ENCODE measurements around the gene KLF17. TPM values are rescaled to one million over a fixed set of nuclear protein-coding genes. Genes with fewer than 3 reads are reported as not detected.

The KLF17 gene
- total and polyA plus RNA-seq, 4 donors: not detected

GRCh38 chr1:44072204-44072603 lies 46.4 kb upstream of the KLF17 start:
- TF ChIP-seq RAD21 (IDR thresholded peaks at IDR 0.05) (no peak), EGR1 (IDR thresholded peaks at IDR 0.05; ENCODE audit: low read depth in 2 of 2) (no peak), FOXA2 (IDR thresholded peaks at IDR 0.05) (no peak), CTCF (IDR thresholded peaks at IDR 0.05; ENCODE audit: low read depth, low read length, missing input control) (no peak), YY1 (IDR thresholded peaks at IDR 0.05) (no peak), HNF4G (IDR thresholded peaks at IDR 0.05) (no peak), MAX (IDR thresholded peaks at IDR 0.05) (no peak), HNF4A (conservative IDR thresholded peaks at IDR 0.05) (no peak)
- TF ChIP-seq, protein P1, sequence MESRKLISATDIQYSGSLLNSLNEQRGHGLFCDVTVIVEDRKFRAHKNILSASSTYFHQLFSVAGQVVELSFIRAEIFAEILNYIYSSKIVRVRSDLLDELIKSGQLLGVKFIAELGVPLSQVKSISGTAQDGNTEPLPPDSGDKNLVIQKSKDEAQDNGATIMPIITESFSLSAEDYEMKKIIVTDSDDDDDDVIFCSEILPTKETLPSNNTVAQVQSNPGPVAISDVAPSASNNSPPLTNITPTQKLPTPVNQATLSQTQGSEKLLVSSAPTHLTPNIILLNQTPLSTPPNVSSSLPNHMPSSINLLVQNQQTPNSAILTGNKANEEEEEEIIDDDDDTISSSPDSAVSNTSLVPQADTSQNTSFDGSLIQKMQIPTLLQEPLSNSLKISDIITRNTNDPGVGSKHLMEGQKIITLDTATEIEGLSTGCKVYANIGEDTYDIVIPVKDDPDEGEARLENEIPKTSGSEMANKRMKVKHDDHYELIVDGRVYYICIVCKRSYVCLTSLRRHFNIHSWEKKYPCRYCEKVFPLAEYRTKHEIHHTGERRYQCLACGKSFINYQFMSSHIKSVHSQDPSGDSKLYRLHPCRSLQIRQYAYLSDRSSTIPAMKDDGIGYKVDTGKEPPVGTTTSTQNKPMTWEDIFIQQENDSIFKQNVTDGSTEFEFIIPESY (IDR thresholded peaks at IDR 0.05): no peak
- H3K27me3 ChIP-seq (ENCODE audit: control insufficient read depth in 4 of 4, insufficient read depth in 4 of 4, low read length in 3 of 4): no peaks in the 10 kb centered on the region
- H3K9ac ChIP-seq (ENCODE audit: low read depth in 1 of 2, low read length in 2 of 2): no peak overlapping the region
- H3K36me3 ChIP-seq (ENCODE audit: control insufficient read depth in 4 of 4, insufficient read depth in 3 of 4, low read depth in 1 of 4, low read length in 3 of 4): no peaks in the 10 kb centered on the region
- DNase-seq (ENCODE audit: low spot score): no peak
- H3K27ac ChIP-seq (ENCODE audit: low read depth in 1 of 2, low read length in 2 of 2): no peak overlapping the region
- H3K4me1 ChIP-seq (ENCODE audit: control insufficient read depth in 4 of 4, insufficient read depth in 4 of 4, low read length in 3 of 4): peaks cover 4 to 24% (median 19%) of the 10 kb centered on the region in 4 donors
- no peak overlapping the region for H3K4me3 ChIP-seq (ENCODE audit: low read depth in 1 of 3, low read length in 3 of 3)
- H3K9me3 ChIP-seq (ENCODE audit: control insufficient read depth in 4 of 4, low read length in 3 of 4): no peaks in the 10 kb centered on the region

DNA sequence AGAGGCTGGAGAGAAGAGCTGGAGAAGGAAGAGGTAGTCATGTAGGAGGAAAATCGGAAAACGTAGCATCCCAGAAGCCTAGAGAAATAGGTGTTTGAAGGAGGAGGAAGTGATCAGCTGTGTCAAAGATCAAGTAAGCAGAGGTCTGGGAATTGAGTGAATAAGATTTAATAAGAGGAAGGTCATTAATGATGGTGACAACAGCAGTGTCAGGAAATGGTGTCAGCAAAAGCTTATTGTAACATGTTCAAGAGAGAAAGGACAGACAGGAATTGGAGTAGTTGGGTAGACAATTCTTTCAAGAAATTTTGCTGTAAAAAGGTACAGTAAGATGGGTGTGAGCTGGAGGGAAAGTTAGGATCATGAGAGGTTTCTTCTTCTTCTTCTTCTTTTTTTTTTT lies 45.8 kb upstream of the KLF17 start:
- H3K4me1 ChIP-seq (ENCODE audit: control insufficient read depth in 4 of 4, insufficient read depth in 4 of 4, low read length in 3 of 4): peaks cover 4 to 18% (median 13%) of the 10 kb centered on the region in 4 donors
- TF ChIP-seq FOXA1 (IDR thresholded peaks at IDR 0.05): no peak
- no peak for TF ChIP-seq FOXA2 (IDR thresholded peaks at IDR 0.05)
- TF ChIP-seq JUND (IDR thresholded peaks at IDR 0.05): no peak
- no peak for TF ChIP-seq RXRA (IDR thresholded peaks at IDR 0.05)
- TF ChIP-seq REST (IDR thresholded peaks at IDR 0.05): no peak
- TF ChIP-seq TAF1 (conservative IDR thresholded peaks at IDR 0.05): no peak
- no peak for TF ChIP-seq CTCF (IDR thresholded peaks at IDR 0.05; ENCODE audit: low read depth, low read length, missing input control)
- TF ChIP-seq ATF3 (IDR thresholded peaks at IDR 0.05): no peak
- TF ChIP-seq NR2F2 (IDR thresholded peaks at IDR 0.05): no peak
- TF ChIP-seq, protein P1 (IDR thresholded peaks at IDR 0.05): no peak
- no peak for TF ChIP-seq EGR1 (IDR thresholded peaks at IDR 0.05; ENCODE audit: low read depth in 2 of 2)
- TF ChIP-seq RAD21 (IDR thresholded peaks at IDR 0.05): no peak
- no peak for TF ChIP-seq HNF4A (conservative IDR thresholded peaks at IDR 0.05)
- no peak for TF ChIP-seq MAX (IDR thresholded peaks at IDR 0.05)
- no peak for TF ChIP-seq YY1 (IDR thresholded peaks at IDR 0.05)
- no peak for TF ChIP-seq HNF4G (IDR thresholded peaks at IDR 0.05)
- TF ChIP-seq SP1 (IDR thresholded peaks at IDR 0.05): no peak
- TF ChIP-seq GABPA (IDR thresholded peaks at IDR 0.05 in 1 of 2, conservative IDR thresholded peaks at IDR 0.05 in 1 of 2): no peak
- H3K36me3 ChIP-seq (ENCODE audit: control insufficient read depth in 4 of 4, insufficient read depth in 3 of 4, low read depth in 1 of 4, low read length in 3 of 4): no peaks in the 10 kb centered on the region
- H3K9ac ChIP-seq (ENCODE audit: low read depth in 1 of 2, low read length in 2 of 2): no peak overlapping the region
- H3K27ac ChIP-seq (ENCODE audit: low read depth in 1 of 2, low read length in 2 of 2): no peak overlapping the region
- H3K4me3 ChIP-seq (ENCODE audit: low read depth in 1 of 3, low read length in 3 of 3): no peak overlapping the region
- no peaks in the 10 kb centered on the region for H3K27me3 ChIP-seq (ENCODE audit: control insufficient read depth in 4 of 4, insufficient read depth in 4 of 4, low read length in 3 of 4)
- H3K9me3 ChIP-seq (ENCODE audit: control insufficient read depth in 4 of 4, low read length in 3 of 4): no peaks in the 10 kb centered on the region
- WGBS: 89% methylated on average over 2 of the region's 2 CpGs
- DNase-seq (ENCODE audit: low spot score): no peak
